Right lobe of liver (tissue), 4 donors: ENCODE measurements around the gene ACOT7.

Source experiments
- POLR2A ChIP-seq: fragments of 450-650 bp; IDR thresholded peaks from one replicate; pipeline ENCODE4 v1.6.1; 2017; ENCODE audit warnings: antibody characterized with exemption, mild to moderate bottlenecking
- TF ChIP-seq, protein P1 (sequence below), 4 donors: fragments of 200-600 bp in 3 of 4; fragments of 450-650 bp in 1 of 4; IDR thresholded peaks; one replicate each; pipeline versions ENCODE4 v1.5.1 to v1.8.0; 2016 to 2022; ENCODE audit warnings: antibody characterized with exemption in 4 of 4, mild to moderate bottlenecking in 2 of 4
- donor health status: DM: no; HTN: no; CAD: no.
- donor health status: DM: no; HTN: no; CAD: no.
- donor health status: DM: no; HTN: yes; CAD: no.

DNA sequence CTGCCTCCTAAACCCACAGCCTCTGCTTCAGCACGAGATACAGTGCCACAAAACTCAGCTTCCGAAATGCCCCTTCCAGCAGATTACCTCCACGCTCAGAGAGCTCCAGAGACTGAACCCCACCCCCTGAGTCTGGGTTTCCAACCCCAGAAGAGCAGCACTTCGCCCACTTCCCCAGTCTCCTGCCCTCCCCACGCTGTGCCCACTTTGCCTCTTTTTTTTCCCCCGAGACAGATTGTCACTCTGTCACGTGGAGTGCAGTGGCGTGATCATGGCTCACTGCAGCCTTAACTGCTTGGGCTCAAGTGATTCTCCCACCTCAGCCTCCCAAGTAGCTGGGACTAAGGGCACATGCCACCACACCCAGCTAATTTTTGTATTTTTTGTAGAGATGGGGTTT, 167.9 kb downstream of the ACOT7 start:
- TF ChIP-seq POLR2A = no peak
- TF ChIP-seq, protein P1, sequence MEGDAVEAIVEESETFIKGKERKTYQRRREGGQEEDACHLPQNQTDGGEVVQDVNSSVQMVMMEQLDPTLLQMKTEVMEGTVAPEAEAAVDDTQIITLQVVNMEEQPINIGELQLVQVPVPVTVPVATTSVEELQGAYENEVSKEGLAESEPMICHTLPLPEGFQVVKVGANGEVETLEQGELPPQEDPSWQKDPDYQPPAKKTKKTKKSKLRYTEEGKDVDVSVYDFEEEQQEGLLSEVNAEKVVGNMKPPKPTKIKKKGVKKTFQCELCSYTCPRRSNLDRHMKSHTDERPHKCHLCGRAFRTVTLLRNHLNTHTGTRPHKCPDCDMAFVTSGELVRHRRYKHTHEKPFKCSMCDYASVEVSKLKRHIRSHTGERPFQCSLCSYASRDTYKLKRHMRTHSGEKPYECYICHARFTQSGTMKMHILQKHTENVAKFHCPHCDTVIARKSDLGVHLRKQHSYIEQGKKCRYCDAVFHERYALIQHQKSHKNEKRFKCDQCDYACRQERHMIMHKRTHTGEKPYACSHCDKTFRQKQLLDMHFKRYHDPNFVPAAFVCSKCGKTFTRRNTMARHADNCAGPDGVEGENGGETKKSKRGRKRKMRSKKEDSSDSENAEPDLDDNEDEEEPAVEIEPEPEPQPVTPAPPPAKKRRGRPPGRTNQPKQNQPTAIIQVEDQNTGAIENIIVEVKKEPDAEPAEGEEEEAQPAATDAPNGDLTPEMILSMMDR (IDR thresholded peaks at IDR 0.05) = no peak
